Activated CD8-positive, alpha-beta memory T cell treated with anti-CD3 and anti-CD28 coated beads for 48 hours (primary cell): ENCODE measurements around the gene ENKD1.
A peak's percentile ranks its signal among the peaks of the same experiment; 100 is the strongest.

ENCODE experiments used
- DNase-seq, 3 experiments: peaks; one replicate each; pipeline ENCODE4 v3.0.0-alpha.2; 2020; ENCODE audit warnings: low read depth in 2 of 3, low spot score in 2 of 3

The ENKD1 gene

GRCh38 chr16:67679935-67680897, 13.7 kb upstream of the ENKD1 start:
- no peak for DNase-seq

- no peak for DNase-seq
These were observed 11.9 kb upstream of the ENKD1 start for GRCh38 chr16:67678354-67679023.

- no peak for DNase-seq
These were observed 11.2 kb upstream of the ENKD1 start for GRCh38 chr16:67677712-67678111.

- no peak for DNase-seq
These were observed 10.4 kb upstream of the ENKD1 start for GRCh38 chr16:67676939-67677338.

DNA sequence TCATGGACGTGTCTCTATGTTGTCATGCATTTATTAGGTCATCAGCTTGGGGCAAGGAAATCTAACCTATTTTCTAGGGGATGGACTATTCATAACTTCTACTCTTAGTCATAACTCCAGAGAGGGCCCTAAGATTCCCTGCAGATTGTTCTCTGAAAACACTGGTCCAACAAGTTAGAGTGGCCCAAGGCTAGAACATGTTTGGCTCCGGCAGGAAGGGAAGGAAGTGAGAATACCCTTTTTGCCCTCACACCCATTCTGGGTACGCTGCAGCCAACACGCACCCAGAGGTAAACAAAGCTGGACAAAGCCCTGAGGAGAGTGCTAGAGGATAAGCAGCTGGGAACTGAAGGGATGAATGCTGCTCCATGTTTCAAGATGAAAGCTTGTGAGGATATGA, 10.0 kb upstream of the ENKD1 start:
- DNase-seq: no peak

GRCh38 chr16:67675999-67676398, 9.4 kb upstream of the ENKD1 start:
- no peak for DNase-seq

- no peak for DNase-seq
These were observed 9.0 kb upstream of the ENKD1 start for GRCh38 chr16:67675579-67675935.

- no peak for DNase-seq
These were observed 8.5 kb upstream of the ENKD1 start for GRCh38 chr16:67674851-67675578.

DNA sequence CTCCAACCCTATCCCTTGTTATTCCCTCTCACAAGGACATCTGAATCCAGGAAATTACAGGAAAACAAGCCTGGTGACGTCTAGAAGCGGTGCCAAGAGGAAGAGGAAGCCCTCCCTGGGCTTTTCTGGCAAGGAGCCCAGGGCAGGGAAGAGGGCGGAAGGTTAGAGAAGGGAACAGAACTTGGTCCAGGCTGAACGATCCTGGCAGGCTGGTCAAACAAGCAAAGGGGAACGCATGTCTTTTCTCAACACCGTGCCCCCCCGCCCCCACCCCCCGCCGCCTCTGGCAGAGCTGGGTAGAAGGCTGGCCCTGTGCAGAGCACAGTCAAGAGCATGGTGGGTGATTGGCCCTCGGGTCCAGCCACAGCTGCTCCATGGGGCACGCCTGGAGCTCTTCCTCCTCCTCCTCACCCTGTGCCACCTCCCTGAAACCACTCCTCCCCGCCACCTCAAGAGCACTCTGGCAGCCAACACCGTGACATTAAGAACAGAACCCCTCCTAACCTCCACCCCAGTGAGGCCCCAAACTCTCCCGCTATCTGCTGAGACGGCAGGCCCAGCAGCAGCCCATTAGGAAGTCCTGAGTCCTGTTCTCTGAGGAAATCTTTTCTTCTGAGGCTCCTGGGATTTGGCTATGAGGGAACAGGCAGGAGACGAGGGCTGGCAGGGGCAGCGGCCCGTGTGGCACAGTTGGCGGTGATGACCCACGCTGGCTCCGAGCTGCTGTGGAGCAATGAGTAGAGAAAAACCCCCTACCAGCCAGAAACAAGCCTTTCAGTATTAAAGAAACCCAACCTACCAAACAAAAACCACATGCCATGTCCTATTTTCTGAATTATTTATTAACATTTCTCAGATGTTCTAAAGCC, 7.4 kb upstream of the ENKD1 start:
- DNase-seq: no peak

DNA sequence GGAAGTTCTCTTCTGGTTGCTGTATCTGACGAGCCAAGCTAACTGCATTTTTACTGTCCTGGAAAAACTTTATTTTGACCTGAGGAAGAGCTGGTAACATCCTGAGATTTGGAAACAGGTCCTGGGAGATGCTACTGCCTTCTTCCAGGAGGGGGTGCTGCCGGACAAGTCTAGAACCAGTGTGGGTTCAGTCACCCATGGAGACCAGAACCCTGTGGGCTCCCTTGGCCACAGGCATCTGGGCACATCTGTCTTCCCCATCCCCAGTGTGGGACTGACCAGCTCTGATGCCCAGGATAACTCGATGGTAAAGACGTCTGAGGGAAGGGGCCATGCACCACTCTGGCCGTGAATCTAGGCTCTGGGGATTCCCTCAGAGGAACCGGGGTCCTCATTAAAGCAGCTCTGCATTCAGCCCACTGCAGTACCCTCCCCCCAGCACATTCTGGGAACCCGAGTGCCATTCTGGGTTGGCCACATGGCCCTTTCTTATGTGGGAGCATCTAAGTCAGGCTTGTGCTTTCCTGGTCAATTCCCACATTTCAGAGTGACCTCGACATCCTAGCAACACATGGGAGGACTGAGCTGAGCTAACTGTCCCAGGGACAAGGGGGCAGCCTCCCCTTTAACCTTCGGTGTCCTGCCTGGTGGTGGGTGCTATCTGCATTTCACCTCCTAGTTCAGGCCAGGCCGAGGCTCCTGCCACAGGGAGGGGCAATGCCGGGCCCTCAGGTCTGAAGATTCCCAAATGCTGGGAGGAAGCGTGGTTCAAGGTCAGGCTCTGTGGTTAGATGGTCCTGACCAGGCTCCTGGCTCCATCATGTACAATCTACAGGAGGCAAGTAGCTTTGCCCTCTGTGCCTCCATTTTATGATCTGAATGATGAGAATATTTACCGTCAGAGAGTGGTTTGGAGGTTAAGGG, 6.5 kb upstream of the ENKD1 start:
- no peak for DNase-seq

- DNase-seq: no peak
These were observed 5.8 kb upstream of the ENKD1 start for GRCh38 chr16:67672306-67672705.

DNA sequence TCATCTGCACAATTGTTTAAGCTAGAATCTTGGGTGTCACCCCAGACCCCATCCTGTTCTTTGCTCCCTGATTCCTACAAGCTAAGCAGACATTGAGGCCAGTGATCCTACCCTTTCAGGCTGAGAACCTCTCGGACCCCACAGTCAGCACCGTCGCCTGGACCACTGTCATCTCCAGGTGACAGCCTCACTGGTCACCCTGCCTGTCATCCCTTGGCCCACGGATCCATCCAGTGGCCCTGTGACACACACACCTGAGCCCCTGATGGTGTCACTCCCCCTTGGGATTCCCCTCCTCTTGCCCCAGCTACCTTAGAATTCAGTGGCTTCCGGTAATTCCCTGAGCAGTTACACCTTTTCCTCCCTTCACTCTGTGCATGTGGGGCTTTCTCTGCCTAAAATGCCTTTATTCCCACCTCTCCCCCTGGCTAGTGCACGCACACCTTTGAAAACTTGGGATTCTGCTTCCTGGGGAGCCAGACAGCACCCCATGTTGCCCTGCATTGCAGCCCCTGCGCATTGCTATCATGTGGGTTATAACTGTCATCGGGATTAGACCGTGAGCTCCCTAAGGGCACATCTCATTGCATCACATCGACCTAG, 3.0 kb upstream of the ENKD1 start:
- no peak for DNase-seq

- DNase-seq: no peak
These were observed 2.1 kb upstream of the ENKD1 start for GRCh38 chr16:67668495-67669157.

GRCh38 chr16:67667817-67668494, 1.4 kb upstream of the ENKD1 start:
- DNase-seq: peak in 2 of 3 experiments; percentile 53 to 63

DNA sequence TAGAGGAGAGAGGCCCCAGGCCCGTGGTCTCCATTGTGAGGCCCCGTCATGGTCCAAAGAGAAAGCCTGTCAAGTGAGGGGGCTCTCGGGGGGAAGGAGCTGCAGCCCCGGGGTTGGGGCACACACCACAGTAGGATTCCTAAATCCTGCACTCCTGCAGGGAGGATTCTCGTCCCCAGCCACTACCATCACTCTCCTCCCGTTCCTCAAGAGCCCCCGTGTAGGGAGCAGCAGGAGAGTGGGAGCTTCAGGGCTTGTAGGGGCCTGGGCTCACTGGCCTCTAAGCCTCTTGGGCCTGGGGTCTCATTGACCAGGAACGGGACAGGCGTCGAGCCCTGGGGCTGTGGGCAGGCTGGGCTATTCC, 885 bp upstream of the ENKD1 start:
- no peak for DNase-seq

GRCh38 chr16:67666032-67666551, 458 bp downstream of the ENKD1 start:
- no peak for DNase-seq

DNA sequence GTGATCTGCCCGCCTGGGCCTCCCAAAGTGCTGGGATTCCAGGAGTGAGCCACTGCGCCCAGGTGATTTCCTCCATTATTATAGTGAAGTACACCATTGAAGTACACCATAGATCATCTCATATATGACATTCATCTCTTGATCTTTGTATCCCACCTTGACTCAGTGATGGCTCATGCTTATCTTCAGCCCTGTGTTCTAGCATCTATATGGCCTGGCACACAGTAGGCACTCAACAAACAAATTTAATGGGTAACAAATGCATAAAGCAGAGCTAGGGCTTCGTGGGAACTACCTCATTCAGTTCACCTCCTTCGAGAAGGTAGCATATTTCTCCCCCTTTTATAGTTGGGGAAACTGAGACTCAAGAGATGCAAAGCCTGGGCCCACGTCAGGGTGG, 952 bp downstream of the ENKD1 start:
- DNase-seq: no peak

DNA sequence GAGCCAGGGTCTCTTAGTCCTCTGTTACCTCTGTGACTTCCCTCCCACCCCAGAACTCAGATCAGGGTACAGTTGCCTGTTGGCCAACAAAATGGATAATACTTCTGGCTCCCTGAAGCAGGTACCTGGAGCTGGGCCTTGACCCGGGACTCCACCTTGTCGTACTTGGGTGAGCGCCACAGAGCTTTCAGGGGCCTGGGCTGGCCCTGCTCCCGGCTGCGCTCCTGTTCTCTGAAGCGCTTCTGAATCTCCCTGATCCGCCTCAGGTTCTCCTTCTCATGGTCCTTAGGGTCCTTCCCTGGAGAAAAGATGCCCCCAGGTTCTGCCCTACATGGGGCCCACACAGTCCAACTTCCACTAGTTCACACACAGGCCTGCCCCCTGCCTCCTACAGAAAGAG, 1.7 kb downstream of the ENKD1 start:
- DNase-seq: no peak
